ENCODE data around the gene KRT39.

KRT39 gene

DNA sequence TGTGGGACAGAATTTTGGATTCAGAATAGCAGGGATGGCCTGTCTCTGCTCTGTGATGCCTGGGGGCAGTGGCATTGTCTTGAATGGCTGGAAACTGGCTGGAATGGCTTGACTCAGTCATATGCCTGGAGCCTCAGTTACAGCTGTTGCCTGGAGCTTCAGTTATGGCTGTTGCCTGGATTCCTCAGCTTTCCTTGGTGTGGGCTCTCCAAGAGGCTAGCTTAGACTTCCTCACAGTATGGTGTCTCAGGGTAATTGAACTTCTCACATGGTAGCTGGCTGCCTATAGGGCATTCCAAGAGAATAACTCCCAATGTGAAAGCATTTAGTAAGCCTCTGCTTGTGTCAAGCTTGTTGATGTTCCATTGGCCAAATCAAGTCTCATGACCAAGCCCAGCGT lies 50.4 kb downstream of the KRT39 start:
- TF ChIP-seq, protein P1, sequence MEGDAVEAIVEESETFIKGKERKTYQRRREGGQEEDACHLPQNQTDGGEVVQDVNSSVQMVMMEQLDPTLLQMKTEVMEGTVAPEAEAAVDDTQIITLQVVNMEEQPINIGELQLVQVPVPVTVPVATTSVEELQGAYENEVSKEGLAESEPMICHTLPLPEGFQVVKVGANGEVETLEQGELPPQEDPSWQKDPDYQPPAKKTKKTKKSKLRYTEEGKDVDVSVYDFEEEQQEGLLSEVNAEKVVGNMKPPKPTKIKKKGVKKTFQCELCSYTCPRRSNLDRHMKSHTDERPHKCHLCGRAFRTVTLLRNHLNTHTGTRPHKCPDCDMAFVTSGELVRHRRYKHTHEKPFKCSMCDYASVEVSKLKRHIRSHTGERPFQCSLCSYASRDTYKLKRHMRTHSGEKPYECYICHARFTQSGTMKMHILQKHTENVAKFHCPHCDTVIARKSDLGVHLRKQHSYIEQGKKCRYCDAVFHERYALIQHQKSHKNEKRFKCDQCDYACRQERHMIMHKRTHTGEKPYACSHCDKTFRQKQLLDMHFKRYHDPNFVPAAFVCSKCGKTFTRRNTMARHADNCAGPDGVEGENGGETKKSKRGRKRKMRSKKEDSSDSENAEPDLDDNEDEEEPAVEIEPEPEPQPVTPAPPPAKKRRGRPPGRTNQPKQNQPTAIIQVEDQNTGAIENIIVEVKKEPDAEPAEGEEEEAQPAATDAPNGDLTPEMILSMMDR (IDR thresholded peaks at IDR 0.05; ENCODE audit: low read depth, low read length), result no peak

GRCh38 chr17:40915721-40916256 lies 51.0 kb downstream of the KRT39 start:
- no peak overlapping the region for H3K4me3 ChIP-seq (ENCODE audit: low read depth, low read length)
- TF ChIP-seq, protein P1 (IDR thresholded peaks at IDR 0.05; ENCODE audit: low read depth, low read length), result no peak

More for the DNA sequence above, 50.4 kb downstream of the KRT39 start:
- no peak overlapping the region for H3K4me3 ChIP-seq (ENCODE audit: low read depth, low read length)

DNA sequence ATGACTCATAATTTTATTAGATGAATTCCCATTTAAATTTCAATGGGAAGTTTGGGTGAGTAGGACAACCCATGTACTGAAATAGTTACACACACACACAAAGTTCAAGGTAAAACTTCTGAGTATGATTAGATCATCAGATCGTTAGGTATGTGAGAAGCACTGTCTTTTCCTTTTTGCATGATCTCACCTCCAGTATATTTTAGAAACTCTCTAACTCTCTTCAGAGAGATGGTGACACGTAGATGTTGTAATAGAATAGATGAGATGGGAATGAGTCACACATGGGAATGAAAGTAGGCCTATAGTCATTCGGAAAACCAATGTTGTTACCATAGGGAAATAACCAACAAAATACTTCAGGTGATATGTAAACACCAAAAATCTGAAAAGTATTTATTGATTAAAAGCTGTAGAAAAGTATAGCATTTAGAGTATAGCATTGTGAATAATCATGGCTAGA lies 51.5 kb downstream of the KRT39 start:
- TF ChIP-seq, protein P1 (IDR thresholded peaks at IDR 0.05; ENCODE audit: low read depth, low read length), result no peak
- no peak overlapping the region for H3K4me3 ChIP-seq (ENCODE audit: low read depth, low read length)

DNA sequence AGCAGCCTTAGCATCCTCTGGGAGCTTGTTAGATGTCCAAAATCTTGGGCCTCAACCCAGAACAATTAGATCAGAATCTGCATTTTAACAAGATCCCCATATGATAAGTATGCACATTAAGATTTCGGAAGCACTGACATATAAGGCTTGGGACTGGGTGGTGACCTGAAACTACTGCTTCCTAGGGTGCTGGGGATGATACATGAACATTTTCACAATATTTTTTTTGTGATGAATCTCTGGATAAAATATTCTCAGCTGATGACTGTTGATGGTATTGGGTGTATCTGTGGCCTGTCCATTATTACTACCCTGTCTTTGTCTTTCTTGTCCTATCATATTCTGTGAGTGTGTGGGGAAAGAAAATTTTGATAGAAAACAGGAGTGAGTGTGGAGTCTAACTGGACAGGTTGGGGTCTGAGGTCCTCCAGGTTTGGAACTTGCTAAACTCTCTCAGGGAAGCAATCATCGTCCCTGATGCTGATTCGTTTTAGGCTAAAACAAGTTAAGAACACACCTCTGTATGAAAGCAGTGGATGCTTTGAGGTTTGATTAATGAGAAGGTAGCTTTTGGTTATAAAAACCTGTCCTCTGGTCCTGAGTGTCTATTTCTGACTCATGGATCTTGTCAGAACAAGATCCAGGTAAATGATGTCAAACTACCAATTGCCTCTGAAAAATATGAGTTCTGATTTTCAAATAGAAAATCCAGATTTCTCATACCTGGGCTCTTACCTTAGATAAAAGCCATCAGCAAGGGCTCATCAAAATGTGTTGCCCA lies 52.5 kb downstream of the KRT39 start:
- TF ChIP-seq, protein P1 (IDR thresholded peaks at IDR 0.05; ENCODE audit: low read depth, low read length), result no peak
- H3K4me3 ChIP-seq (ENCODE audit: low read depth, low read length), result no peak overlapping the region

- TF ChIP-seq, protein P1 (IDR thresholded peaks at IDR 0.05; ENCODE audit: low read depth, low read length), result no peak
- H3K4me3 ChIP-seq (ENCODE audit: low read depth, low read length), result no peak overlapping the region
Measured at GRCh38 chr17:40912486-40913210, 54.1 kb downstream of the KRT39 start.

GRCh38 chr17:40910441-40910841 lies 56.3 kb downstream of the KRT39 start:
- no peak overlapping the region for H3K4me3 ChIP-seq (ENCODE audit: low read depth, low read length)
- TF ChIP-seq, protein P1 (IDR thresholded peaks at IDR 0.05; ENCODE audit: low read depth, low read length), result no peak

- no peak overlapping the region for H3K4me3 ChIP-seq (ENCODE audit: low read depth, low read length)
- TF ChIP-seq, protein P1 (IDR thresholded peaks at IDR 0.05; ENCODE audit: low read depth, low read length), result no peak
Measured at GRCh38 chr17:40909755-40910154, 57.0 kb downstream of the KRT39 start.
